GM06990 (cell line): ENCODE results near the gene PWWP2B.

Source experiments
- DNase-seq: peaks from one replicate; pipeline ENCODE4 v3.0.0-alpha.2; 2011; ENCODE audit not compliant: insufficient read length; ENCODE audit errors: extremely low read depth
- H3K27me3 ChIP-seq: replicated peaks from 2 replicates; pipeline ENCODE4 v1.6.0; 2011; ENCODE audit warnings: low read length; ENCODE audit not compliant: control insufficient read depth, insufficient read depth
- H3K36me3 ChIP-seq: 2 replicates; pipeline ENCODE4 v1.5.1; 2011; ENCODE audit warnings: low read length; ENCODE audit not compliant: control insufficient read depth, insufficient read depth
- H3K4me3 ChIP-seq: replicated peaks from 2 replicates; pipeline ENCODE4 v1.5.1; 2011; ENCODE audit warnings: low read depth, mild to moderate bottlenecking, control low read depth, low read length
- CTCF ChIP-seq: IDR thresholded peaks from 2 replicates; pipeline ENCODE4 v1.5.1; 2011; ENCODE audit warnings: low read length, control low read depth, mild to moderate bottlenecking, inconsistent platforms; ENCODE audit not compliant: insufficient read depth, poor library complexity, severe bottlenecking

The PWWP2B gene

GRCh38 chr10:132396494-132397035 lies 435 bp upstream of the PWWP2B start:
- no peak for TF ChIP-seq CTCF
- H3K27me3 ChIP-seq: peaks cover 3% of the 10 kb centered on the region; the same call in 1 of the 2 replicates
- DNase-seq: peak; percentile 41
- H3K36me3 ChIP-seq: no peaks in the 10 kb centered on the region
- no peak overlapping the region; the same call in 1 of the 2 replicates for H3K4me3 ChIP-seq

GRCh38 chr10:132397671-132398565 lies 918 bp downstream of the PWWP2B start:
- Histone ChIP-seq H3K27me3 (peaks cover 3% of the 10 kb centered on the region; the same call in 1 of the 2 replicates), H3K4me3 (peak overlapping the region; percentile 50), H3K36me3 (no peaks in the 10 kb centered on the region)
- DNase-seq: peak; percentile 34
- no peak for TF ChIP-seq CTCF

GRCh38 chr10:132398566-132398991 lies 1.6 kb downstream of the PWWP2B start:
- no peak for TF ChIP-seq CTCF
- DNase-seq: no peak
- H3K36me3 ChIP-seq: no peaks in the 10 kb centered on the region
- H3K27me3 ChIP-seq: peaks cover 3% of the 10 kb centered on the region; the same call in 1 of the 2 replicates
- no peak overlapping the region for H3K4me3 ChIP-seq

GRCh38 chr10:132399117-132400035 lies 2.4 kb downstream of the PWWP2B start:
- peaks cover 3% of the 10 kb centered on the region; the same call in 1 of the 2 replicates for H3K27me3 ChIP-seq
- no peak for TF ChIP-seq CTCF
- no peaks in the 10 kb centered on the region for H3K36me3 ChIP-seq
- no peak overlapping the region for H3K4me3 ChIP-seq
- no peak for DNase-seq

- no peak for DNase-seq
These were observed 3.1 kb downstream of the PWWP2B start for GRCh38 chr10:132400041-132400546.

More at GRCh38 chr10:132400041-132400546, 3.1 kb downstream of the PWWP2B start:
- TF ChIP-seq CTCF: no peak
- H3K27me3 ChIP-seq: peaks cover 3% of the 10 kb centered on the region; the same call in 1 of the 2 replicates
- no peaks in the 10 kb centered on the region for H3K36me3 ChIP-seq
- H3K4me3 ChIP-seq: no peak overlapping the region
